A673 (cell line): ENCODE measurements around the gene F13A1.

Experiments used
- EZH2 ChIP-seq: fragments of 200-600 bp; sonication (generic); IDR thresholded peaks from 2 replicates; pipeline ENCODE4 v1.6.1; 2017; ENCODE audit warnings: borderline replicate concordance, low read depth, mild to moderate bottlenecking, mixed read lengths, antibody characterized with exemption, low read length; ENCODE audit not compliant: poor library complexity, severe bottlenecking
- TF ChIP-seq, protein P1 (sequence below): fragments of 300-800, 200-600 bp; sonication (generic); conservative IDR thresholded peaks from 2 replicates; pipeline ENCODE4 v1.5.1; 2017; ENCODE audit warnings: low read depth, mild to moderate bottlenecking, antibody characterized with exemption, low read length, moderate library complexity, mixed read lengths

DNA sequence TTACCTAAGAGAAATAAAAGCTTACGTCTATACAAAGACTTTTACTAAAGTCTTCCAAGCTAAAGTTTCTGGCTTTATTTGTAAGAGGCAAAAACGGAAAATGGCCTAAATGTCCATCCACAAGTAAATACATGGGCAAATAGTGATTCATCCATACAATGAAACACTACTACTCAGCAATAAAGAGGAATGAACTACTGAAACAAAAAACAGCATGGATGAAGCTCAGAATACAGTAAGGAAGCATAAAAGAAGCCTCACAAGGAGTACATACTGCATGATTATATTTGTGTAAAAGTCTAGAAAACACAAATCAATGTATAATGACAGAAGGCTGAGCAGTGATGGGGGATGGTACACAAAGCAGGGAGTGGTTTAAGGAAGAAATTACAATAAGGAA lies 84.7 kb downstream of the F13A1 start:
- TF ChIP-seq, protein P1, sequence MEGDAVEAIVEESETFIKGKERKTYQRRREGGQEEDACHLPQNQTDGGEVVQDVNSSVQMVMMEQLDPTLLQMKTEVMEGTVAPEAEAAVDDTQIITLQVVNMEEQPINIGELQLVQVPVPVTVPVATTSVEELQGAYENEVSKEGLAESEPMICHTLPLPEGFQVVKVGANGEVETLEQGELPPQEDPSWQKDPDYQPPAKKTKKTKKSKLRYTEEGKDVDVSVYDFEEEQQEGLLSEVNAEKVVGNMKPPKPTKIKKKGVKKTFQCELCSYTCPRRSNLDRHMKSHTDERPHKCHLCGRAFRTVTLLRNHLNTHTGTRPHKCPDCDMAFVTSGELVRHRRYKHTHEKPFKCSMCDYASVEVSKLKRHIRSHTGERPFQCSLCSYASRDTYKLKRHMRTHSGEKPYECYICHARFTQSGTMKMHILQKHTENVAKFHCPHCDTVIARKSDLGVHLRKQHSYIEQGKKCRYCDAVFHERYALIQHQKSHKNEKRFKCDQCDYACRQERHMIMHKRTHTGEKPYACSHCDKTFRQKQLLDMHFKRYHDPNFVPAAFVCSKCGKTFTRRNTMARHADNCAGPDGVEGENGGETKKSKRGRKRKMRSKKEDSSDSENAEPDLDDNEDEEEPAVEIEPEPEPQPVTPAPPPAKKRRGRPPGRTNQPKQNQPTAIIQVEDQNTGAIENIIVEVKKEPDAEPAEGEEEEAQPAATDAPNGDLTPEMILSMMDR = no peak
- no peak for TF ChIP-seq EZH2
